Right hindlimb (tissue), 1 donor: Measurements from ENCODE around the gene TMEM187.

Experiments used
- DNase-seq: peaks from one replicate; pipeline ENCODE4 v3.0.0-alpha.2; 2018

TMEM187 gene

DNA sequence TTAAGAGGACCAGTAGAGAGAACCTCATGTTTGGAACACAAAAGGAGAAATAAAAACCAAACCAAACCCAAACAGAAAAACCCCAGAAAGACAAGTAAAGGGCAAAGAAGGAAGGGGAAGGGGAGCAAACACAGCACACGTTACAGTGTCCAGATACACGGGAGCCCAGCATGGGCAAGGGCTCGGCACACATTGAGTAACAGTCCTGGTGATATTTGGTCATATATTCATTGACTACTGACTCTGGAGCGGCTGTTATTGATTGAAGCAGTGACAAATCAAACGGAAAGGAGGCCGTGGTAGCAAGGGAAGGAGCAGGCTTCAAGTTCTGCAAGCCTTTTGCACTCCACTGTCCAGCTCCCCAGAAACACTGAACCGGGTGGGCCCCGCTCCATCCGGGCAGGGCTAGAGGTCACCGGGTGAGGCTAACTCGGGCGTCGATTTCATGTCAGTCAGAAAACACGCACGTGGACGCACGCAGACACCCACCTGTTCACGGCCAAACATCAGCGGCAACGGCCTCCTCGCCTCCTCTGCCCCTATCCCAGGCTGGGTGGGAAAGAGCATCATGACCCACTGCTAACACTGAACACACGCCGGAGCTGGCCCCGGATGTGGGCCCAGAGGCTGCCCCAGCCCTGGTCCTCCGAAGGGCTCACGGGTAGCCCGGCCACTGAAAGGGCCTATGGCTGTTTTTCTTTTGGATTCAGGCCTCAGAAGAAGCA lies 50.9 kb downstream of the TMEM187 start:
- DNase-seq, result no peak

DNA sequence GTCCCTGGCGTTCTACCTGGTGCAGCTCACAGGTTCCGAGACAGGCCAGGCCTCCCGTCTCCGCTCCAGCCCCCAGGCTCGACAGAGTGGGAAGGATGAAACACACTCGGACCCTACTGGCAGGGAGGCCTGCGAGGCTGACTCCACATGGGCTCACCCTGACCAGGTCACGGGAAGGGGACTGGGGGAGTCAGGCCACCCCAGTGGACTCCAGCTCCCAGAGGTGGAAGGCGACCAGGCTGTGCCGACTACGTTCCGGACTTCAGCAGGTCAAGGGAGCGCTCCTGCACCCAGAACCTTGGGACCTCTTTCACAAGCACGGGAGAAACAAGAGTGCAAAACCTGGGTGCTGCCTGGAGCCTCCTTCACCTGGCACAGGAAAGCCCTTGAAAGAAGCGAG lies 51.7 kb downstream of the TMEM187 start:
- DNase-seq, result no peak

DNA sequence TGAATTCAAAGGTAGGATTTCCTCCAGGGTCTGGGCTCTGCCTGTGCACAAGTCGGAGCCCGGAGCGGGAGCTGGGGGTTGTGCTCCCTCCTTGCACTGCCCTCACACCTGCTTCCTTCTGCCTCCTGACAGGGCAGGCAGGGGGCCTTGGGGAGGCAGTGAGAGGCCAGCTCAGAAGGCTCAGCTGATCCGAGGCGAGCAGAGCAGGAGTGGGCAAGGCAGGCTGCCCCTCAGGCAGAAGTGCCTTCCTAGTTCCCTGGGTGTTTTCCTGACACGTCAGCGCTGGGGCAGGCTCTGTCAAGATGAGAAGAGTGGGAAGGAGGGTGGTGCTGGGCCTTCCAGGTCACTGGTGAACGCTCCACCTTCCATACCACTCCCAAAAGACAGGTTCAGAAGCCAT lies 52.7 kb downstream of the TMEM187 start:
- no peak for DNase-seq

DNA sequence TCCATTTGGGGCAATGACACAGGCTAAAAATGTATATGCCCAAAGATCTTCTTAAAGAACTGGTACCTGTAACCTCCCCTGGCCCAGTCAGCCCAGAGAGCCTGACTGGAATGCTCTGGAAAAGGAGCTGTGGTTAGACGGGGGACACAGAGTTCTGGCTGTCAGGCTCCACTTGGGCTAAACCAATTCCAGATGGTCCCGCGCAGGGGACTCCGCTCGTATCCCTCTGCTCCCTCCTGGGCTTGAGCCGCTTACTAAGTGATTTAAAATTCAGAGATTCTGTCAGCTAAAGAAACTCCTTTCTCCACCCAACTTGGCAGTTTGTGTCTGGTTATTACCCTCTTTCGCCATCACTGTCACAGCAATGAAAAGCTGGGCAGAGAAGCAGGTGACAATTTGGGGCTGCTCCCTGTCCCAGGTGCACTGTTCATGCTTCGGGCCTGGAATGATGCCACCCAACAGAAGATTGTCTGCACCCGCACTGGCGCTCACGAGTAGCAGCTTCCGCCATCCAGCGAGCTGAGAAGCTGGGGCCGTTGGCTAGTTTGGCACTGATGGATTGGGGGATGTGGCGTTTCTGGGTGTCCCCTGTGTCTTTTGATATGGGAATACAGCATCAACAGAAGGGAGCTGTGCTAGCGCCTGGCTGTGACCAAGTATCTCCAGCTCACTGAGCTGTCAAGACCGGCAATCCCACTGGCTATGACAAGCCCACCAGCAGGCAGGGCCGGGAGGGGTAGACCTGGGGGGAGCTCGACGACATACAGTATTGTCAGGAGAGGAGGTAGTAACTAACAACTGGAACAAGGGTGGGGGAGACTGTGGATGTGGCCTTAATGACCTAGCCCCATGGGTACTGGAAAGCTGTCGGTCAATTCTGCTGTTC lies 53.8 kb downstream of the TMEM187 start:
- no peak for DNase-seq

DNA sequence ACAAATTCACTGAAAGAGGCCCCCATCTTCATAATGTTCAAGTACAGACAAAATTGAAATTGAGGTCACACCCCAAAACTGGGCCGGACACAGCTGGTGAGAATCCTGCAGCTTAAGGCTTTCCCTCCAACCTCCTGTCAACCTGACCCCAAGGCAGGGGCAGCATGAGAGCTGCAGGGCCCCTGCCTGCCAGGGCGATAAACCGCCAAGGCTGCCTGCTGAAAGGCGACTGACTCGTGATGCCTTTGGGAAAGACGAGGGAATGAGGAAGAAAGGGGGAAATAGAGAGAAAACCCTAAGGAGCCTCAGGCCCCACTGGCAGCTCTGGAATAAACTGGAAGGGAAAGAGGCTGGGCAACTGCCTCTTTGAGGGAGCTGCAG lies 54.5 kb downstream of the TMEM187 start:
- DNase-seq, result no peak

DNA sequence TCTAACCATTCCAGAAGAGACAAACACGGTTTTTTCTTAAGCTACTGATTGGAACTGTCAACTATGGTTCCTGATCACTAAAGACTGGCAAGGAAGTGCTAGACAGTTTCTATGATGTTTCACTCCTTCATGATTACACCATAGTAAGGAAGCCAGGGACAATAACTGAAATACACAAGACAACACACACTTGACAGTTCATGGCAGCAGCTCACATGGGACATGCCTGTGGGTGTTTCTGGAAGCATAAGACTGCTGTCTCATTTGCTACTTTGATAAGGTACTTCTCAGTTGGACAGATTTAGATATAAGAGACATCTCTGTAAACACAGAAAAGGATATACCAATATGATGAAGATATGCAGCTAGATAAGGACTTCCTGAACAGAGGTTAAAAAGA lies 55.4 kb downstream of the TMEM187 start:
- no peak for DNase-seq

DNA sequence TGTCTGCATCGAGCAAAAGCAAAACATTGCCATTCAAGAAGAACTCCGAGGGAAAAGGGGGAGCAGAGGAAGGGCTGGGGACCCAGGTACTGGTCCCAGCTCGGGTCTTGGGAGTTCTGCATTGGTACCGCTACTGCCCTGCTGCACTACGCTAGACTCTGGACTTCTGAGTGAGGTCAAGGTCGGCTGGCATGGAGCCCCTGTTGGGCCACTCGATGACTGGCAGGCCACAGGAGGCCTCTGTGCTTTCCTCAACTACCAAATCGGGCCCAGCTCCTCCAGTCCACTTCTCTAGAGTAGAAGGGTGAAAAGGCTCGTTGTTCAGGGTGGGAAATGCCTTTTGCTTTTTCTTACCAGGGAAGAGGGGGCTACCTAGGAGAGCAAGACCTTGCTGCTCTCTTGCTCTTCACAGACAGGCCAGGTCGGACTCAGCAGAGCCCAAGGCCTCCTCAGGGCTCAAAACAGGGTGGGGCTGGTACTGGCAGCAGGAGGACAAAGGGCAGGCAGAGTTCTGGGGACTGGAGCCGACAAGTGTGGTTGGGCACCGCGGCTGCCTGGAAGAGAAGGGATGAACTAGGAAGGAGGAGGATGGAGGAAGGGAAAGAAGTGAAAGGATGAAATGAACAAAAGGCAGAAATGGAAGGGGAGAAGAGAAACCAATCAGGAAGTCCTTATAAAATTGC lies 56.1 kb downstream of the TMEM187 start:
- DNase-seq, result no peak

DNA sequence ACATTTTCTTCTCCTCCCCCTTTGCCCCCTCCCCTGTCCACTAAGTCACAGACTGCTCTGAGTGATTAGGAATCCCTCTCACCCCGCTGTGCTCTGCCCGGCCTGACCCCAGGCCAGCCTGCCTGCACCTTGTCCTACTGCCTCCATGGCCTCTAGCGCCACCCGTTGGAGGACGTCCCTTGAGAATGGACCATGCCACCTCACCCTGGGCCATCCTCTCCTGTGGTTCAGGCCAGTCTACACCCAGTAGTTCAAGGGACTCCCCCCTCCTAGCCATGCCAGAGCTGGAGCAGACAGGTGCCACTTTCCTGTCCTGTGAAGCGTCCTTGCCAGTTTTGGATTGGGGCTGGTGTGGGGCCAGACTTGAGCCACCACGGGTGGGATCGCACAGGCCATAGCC lies 56.9 kb downstream of the TMEM187 start:
- DNase-seq, result no peak

DNA sequence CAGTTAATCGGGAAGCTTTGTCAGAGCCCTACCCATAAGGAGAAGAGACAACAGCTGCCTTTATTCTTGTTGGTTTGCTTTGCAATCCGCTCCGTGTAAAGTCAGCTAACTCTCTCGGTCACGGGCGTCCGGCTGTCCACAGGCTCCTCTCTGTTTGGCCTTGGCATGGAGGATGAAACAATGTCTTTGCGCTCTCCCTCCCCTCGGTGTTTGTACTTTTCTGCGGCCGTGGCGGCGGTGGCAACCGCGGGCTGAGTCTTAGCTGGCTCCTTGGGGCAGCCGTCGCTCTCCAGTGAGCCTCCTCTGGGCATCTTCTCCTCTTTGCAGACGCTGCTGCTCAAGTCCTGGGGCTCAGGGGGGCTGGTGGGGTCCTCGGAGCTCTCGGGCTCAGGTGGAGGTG lies 57.7 kb downstream of the TMEM187 start:
- DNase-seq, result no peak

DNA sequence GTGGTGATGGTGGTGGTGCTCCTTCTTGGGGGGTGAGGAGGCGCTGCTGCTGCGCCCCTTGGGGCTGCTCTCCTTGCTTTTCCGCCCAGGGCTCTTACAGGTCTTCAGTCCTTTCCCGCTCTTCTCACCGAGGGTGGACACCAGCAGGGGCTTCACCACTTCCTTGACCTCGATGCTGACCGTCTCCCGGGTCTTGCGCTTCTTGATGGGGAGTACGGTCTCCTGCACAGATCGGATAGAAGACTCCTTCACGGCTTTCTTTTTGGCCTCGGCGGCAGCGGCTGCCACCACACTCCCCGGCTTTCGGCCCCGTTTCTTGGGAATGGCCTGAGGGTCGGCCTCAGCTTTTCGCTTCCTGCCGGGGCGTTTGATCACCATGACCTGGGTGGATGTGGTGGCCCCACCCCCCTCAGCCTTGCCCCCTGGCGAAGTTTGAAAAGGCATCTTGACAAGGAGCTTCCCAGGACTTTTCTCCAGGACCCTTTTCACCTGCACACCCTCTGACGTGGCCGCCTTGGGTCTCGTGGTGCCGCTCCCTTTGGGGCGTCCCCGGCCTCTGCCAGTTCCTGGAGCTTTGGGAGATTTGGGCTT lies 58.3 kb downstream of the TMEM187 start:
- no peak for DNase-seq

DNA sequence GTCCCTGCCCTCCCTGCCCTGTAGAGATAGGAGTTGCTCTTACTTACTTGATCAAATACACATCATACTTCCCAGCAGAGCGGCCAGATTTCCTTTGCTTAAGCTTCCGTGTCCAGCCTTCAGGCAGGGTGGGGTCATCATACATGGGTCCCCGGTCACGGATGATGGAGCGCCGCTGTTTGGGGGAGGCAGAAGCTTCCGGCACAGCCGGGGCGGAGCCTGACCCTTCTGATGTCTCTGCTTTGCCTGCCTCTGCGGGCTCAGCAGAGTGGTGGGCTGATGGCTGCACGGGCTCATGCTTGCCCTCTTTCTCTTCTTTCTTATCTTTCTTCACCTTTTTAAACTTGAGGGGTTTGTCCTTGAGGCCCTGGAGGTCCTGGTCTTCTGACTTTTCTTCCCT lies 59.6 kb downstream of the TMEM187 start:
- no peak for DNase-seq

DNA sequence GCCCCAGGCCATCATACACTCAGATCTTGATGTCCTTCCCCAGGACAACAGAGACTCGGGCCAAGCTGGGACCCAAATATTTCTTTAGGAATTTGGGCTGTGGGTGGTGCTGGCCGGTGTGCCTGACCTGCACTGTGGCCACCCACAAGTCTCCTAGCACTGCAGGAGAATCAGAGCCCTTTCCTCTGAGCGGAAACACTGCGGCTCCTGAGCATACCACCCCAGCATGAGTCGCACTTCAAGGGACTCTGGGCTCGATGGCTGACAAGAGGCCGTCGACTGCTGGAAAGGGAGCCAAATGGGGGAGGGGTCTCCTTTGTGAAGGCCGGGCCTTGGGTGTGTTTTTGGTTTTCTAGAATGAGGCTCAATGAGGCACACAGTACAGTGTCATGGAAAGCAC lies 60.1 kb downstream of the TMEM187 start:
- no peak for DNase-seq
